ENCODE results near the gene TRIB2. TPM values are rescaled to one million over a fixed set of nuclear protein-coding genes. Genes with fewer than 3 reads are reported as not detected.
A peak's percentile ranks its signal among the peaks of the same experiment; 100 is the strongest.

Gene TRIB2
- total RNA-seq = 17.7 and 19.3 TPM in 2 replicates

DNA sequence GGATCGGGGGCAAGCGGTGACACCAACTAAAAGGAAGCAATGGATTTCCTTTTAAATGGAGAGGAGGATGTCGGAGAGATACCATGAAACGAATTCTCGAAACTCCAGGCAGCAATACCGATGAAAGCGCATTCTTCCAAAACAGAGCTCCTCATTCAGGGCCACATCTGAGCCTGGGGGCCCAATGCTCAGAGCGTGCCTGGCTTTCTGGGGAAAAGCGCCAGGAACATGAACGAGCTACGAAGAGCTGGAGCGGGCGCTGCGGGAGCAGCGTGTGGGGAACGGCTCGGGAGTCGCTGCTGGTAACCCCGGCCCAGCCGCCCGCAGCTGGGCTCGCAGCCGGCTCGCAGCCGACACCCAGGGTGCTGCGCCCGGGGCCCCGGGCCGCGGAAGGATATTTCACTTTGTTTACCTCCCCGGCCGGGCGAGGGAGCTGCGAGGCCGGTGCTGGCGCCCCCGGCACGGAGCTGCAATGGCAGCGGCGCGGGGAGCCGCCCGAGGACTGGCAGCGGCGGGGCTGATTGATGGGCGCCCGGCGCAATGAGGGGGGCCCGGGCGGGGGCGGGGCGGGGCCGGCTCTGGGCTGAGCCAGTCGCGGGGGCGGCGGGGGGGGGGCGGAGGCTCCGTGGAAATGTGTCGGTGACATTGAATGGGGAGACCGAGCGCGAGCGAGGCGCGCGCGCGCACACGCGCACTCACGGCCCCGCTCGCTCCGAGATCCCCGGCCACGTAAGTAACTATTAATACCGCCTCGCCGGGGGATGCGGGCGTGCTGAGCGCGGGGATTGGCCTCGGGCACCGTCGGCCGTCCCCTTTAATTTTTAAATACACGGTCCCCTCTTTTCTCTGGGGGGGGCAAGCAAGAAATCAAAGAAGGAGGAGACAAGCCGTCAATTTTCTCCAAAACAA is at the start of gene TRIB2:
TRIB2 (plus strand) TSS at position 655 of the 909 bp plus-strand sequence. CDS start 1,372 bp downstream, outside the sequence.
- H3K27ac Mint-ChIP-seq = peak within 1 kb of the TSS; percentile 91
- H3K9me3 Mint-ChIP-seq = no peaks in the 10 kb centered on the region
- peaks cover 42% of the 10 kb centered on the region for H3K4me1 Mint-ChIP-seq
- H3K4me3 Mint-ChIP-seq = peak within 1 kb of the TSS; percentile 97
- no peaks in the 10 kb centered on the region for H3K27me3 Mint-ChIP-seq
- POLR2A ChIA-PET = interaction anchor here (0.8 to 3.8 kb wide), 20 partner anchors 9 to 970 kb away, joined by 3 to 33 read pairs (median 4); partner anchors contain the start of gene LPIN1
- peak; percentile 79 for DNase-seq
- CTCF ChIA-PET = interaction anchor here (0.8 to 4.2 kb wide), 39 partner anchors 9 to 887 kb away, joined by 3 to 64 read pairs (median 6); no protein-coding TSS in a partner anchor
- ATAC-seq (ENCODE audit: low read depth) = peak; percentile 84
- intact Hi-C loops (cut with micrococcal nuclease) = loop anchor here (1.0 to 10.0 kb wide), 25 partner anchors 12 to 1562 kb away; partner anchors contain the start of genes E2F6, LPIN1, ROCK2 and SLC66A3
- TF ChIP-seq, protein P1, sequence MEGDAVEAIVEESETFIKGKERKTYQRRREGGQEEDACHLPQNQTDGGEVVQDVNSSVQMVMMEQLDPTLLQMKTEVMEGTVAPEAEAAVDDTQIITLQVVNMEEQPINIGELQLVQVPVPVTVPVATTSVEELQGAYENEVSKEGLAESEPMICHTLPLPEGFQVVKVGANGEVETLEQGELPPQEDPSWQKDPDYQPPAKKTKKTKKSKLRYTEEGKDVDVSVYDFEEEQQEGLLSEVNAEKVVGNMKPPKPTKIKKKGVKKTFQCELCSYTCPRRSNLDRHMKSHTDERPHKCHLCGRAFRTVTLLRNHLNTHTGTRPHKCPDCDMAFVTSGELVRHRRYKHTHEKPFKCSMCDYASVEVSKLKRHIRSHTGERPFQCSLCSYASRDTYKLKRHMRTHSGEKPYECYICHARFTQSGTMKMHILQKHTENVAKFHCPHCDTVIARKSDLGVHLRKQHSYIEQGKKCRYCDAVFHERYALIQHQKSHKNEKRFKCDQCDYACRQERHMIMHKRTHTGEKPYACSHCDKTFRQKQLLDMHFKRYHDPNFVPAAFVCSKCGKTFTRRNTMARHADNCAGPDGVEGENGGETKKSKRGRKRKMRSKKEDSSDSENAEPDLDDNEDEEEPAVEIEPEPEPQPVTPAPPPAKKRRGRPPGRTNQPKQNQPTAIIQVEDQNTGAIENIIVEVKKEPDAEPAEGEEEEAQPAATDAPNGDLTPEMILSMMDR (IDR thresholded peaks at IDR 0.05) = no peak
- H3K36me3 Mint-ChIP-seq (ENCODE audit: low read depth) = peaks cover 17% of the 10 kb centered on the region

DNA sequence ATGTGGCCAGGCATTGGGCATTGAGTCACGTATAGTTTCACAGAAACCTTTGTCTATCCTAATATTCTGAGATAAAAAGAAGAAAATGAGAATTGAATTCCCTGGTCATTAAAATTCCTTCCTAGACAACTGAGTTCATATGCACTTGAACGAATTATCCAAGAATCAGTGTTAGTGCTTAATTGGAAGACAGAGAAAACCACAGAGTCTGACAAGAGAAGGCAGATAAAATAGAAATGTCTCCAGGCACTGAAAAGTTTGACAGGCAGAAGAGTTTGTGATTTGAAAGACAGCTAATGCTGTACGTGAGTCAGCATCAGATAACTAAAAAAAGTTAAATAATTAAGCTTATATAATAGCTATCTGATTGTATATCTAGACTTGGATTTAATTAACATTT is 47.7 kb upstream of the TRIB2 start:
- Mint-ChIP-seq H3K27me3 (peaks cover 6% of the 10 kb centered on the region), H3K4me1 (no peaks in the 10 kb centered on the region), H3K4me3 (no peak overlapping the region), H3K9me3 (peaks cover 8% of the 10 kb centered on the region), H3K27ac (no peak overlapping the region), H3K36me3 (ENCODE audit: low read depth) (no peaks in the 10 kb centered on the region)
- POLR2A ChIA-PET = no interaction called here
- intact Hi-C loops (cut with micrococcal nuclease) = no loop called here
- TF ChIP-seq, protein P1 (IDR thresholded peaks at IDR 0.05) = no peak
- no peak for ATAC-seq (ENCODE audit: low read depth)
- no peak for DNase-seq
- CTCF ChIA-PET = no interaction called here

DNA sequence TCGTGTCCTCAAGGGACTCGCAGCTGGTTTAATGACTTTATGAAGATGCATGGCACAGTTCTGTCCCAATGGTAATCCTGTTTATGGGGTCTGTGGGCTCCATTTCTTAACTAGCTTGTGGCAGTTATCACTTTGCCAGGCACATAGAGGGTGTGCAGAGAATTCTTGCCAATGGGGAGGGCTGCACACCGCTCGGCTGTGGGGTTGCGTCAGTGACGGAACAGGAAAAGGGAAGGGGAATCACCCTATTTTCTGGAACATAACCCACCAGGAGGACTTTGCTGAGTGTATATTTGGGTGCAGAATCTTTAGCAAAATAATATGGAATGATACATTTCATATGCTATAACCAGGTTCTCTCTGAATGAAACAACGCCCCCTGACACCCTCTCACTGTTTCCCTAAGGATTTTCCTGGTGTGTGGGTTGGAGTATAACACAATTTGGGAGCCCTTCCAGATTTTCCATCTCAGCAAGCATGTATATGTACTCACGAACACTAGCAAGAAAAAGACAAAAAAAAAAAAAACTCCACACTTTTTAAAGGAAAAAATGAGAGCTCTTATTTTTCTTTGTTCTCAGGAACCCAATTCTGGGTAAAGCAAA is 43.9 kb upstream of the TRIB2 start:
- no peaks in the 10 kb centered on the region for H3K9me3 Mint-ChIP-seq
- H3K4me1 Mint-ChIP-seq = no peaks in the 10 kb centered on the region
- H3K36me3 Mint-ChIP-seq (ENCODE audit: low read depth) = no peaks in the 10 kb centered on the region
- H3K4me3 Mint-ChIP-seq = no peak overlapping the region
- intact Hi-C loops (cut with micrococcal nuclease) = no loop called here
- POLR2A ChIA-PET = no interaction called here
- ATAC-seq (ENCODE audit: low read depth) (no peak), DNase-seq (no peak)
- TF ChIP-seq, protein P1 (IDR thresholded peaks at IDR 0.05) = no peak
- CTCF ChIA-PET = no interaction called here
- H3K27ac Mint-ChIP-seq = no peak overlapping the region
- peaks cover 5% of the 10 kb centered on the region for H3K27me3 Mint-ChIP-seq

DNA sequence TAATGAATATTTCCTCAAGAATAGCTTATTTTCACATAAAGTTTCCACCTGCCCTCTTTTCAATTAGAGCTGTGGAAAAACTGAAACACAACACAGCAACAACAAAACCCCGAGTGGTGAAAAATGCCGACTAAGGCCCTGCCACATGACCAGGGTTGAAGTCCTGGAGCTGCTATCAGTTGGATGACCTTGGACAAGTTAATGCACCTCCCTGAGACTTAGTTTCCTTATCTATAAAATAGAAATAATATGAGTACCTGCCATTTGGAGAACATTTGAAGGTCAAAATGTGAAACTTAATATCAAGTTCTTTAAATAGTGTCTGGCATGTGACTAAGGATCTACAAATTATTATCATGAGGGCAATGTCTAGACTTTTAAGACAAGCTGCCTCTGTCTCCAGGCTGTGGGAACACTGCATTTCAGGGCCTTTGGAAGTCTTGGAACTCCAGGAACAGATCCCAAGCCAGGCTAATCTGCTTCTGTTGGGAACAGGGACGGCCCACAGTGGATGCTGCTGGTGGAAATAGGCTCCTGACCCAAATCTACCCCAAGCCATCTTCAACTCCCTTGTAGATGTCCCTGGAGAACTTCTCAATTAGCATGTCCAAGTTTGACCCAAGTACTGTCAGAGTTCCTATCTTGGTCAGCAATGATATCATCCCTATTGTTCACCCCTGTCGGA is 42.0 kb upstream of the TRIB2 start:
- no peak overlapping the region for H3K4me3 Mint-ChIP-seq
- H3K9me3 Mint-ChIP-seq = peaks cover 2% of the 10 kb centered on the region
- POLR2A ChIA-PET = no interaction called here
- CTCF ChIA-PET = no interaction called here
- peaks cover 5% of the 10 kb centered on the region for H3K27me3 Mint-ChIP-seq
- no peaks in the 10 kb centered on the region for H3K4me1 Mint-ChIP-seq
- DNase-seq (no peak), ATAC-seq (ENCODE audit: low read depth) (no peak)
- no peaks in the 10 kb centered on the region for H3K36me3 Mint-ChIP-seq (ENCODE audit: low read depth)
- no peak overlapping the region for H3K27ac Mint-ChIP-seq
- intact Hi-C loops (cut with micrococcal nuclease) = no loop called here
- TF ChIP-seq, protein P1 (IDR thresholded peaks at IDR 0.05) = no peak
